HG02981 (cell line): ENCODE measurements around the gene USP11.
A peak's percentile ranks its signal among the peaks of the same experiment; 100 is the strongest.

ENCODE experiments used
- ATAC-seq: cut with Tn5 transposase; IDR thresholded peaks from one replicate; pipeline ENCODE4 v1.9.1; 2021; ENCODE audit warnings: mild to moderate bottlenecking, moderate library complexity; ENCODE audit not compliant: unreplicated experiment

USP11 gene

DNA sequence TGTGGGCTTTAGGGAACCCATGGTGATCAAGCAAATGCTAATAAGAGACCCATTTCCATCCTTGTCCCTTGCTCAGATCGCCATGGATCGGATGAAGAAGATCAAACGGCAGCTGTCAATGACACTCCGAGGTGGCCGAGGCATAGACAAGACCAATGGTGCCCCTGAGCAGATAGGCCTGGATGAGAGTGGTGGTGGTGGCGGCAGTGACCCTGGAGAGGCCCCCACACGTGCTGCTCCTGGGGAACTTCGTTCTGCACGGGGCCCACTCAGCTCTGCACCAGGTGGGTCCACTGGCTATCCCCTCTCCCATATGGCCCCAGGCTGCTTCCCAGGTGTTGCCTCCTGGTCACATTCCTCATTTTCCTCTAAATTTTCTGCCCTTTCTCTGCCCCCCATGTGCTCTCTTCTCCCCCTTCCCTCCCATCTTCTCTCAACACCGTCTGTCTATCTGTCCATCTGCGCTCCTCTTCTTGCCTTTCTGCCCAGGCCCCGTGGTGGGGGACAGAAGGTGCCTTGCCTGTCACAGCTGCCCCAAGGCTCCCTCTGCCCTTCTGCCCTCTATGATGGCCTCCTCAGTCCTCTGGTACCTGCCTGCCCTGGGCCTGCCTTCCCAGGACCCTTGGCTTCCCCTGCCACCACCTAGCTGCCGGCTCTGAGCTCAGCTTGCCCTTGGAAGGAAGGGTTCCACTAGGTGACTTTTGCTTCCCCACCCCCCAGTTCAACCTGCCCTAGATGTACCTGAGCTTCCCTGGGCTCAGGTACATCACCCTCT, 9.1 kb upstream of the USP11 start:
- ATAC-seq, result no peak

DNA sequence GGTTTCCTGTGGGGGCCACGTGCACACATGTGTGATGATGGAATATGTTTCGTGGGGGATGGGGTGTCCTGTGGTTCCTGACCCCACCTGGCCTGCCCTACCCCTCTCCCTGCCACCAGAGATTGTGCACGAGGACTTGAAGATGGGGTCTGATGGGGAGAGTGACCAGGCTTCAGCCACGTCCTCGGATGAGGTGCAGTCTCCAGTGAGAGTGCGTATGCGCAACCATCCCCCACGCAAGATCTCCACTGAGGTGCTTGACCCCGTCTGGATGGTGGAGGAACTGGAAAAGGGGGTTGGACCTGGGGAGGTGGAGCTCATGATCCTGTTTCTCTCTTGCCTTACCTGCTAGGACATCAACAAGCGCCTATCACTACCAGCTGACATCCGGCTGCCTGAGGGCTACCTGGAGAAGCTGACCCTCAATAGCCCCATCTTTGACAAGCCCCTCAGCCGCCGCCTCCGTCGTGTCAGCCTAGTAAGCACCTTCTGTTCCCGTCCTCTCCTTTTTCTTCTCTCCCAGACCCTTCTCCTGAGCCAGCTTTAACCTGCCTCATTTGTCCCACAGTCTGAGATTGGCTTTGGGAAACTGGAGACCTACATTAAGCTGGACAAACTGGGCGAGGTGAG, 8.4 kb upstream of the USP11 start:
- no peak for ATAC-seq

DNA sequence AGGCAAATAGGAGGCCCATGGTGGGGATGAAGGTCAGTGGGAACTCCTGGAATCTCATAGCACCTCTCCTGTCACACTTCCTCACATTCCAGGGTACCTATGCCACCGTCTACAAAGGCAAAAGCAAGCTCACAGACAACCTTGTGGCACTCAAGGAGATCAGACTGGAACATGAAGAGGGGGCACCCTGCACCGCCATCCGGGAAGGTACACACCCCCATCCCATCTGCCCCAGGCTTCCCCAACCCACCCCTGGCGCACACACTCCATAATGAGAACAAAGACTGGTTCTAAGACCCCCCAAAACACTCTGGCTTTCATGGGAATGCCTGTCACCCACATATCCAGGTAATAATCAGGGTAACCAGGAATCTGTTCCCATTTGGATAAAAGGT, 7.9 kb upstream of the USP11 start:
- no peak for ATAC-seq

DNA sequence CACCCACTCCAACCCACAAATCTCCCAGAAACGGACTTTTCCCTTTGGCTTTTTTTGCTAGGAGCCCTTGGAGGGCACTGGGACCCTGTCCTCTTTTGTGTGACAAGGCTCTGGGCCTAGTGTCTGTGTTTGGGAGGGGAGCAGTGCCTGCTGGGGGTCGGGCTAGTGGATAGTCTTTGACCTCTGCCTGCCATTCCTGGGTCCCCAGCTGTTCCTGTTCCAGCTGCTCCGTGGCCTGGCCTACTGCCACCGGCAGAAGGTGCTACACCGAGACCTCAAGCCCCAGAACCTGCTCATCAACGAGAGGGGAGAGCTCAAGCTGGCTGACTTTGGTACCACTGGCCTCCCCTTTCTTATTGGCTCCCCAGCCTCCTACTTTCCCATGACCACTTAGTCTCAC, 6.7 kb upstream of the USP11 start:
- ATAC-seq, result no peak

DNA sequence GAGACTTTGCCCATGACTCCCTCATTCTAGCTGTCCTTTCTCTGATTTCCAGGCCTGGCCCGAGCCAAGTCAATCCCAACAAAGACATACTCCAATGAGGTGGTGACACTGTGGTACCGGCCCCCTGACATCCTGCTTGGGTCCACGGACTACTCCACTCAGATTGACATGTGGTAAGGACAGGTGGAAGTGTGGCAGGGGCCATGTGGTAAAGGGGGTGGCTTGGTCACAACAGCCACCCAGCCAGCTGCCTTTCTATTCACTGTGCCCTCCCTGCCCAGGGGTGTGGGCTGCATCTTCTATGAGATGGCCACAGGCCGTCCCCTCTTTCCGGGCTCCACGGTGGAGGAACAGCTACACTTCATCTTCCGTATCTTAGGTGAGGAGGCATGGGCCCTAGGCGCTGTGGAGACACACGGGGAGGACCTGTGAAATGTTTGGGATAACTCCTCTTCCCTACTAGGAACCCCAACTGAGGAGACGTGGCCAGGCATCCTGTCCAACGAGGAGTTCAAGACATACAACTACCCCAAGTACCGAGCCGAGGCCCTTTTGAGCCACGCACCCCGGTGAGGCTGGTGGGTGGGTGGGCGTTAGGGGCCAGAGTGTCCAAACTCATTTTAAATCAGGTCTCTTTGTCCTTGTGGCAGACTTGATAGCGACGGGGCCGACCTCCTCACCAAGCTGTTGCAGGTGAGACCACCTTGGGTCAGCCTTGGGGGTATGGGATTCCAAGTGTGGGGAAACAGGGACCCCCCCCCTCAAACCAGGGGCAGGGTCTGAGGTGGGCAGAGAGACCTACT, 6.1 kb upstream of the USP11 start:
- ATAC-seq, result no peak

DNA sequence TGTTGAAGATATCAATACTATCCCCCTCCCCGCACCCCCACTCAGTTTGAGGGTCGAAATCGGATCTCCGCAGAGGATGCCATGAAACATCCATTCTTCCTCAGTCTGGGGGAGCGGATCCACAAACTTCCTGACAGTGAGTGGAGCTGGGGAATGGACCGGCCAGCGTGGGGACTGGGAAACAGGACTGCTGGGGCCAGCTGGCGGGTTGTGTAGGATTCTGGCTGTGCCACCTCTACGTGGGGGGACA, 5.5 kb upstream of the USP11 start:
- ATAC-seq, result no peak

DNA sequence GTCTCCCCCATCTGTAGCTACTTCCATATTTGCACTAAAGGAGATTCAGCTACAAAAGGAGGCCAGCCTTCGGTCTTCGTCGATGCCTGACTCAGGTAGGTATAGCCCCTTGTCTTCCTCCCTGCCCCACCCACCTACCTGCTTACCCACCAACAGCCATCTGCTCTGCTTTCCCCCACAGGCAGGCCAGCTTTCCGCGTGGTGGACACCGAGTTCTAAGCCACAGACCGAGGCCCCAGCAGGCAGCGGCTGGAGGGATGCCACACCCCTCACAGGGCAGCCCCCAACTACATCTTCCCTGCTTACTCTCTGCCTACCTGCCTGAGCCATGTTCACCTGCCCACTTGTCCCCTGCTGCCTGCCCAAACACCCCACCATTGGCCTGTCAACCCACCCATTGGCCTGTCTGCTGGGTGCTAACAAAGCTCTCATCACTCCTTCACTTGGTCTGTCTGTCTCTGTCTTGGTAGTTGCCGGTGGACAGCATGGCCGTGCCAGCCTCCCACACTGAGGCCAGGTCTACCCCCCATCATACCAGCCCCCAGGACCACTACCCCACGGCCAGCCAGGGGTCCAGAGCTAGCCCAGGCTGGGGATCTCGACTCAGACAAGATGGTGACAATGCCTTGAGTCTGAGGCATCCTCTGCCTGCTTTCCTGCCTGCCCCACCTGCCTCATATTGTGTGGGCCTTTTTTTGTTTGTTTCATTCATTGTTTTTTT, 4.1 kb upstream of the USP11 start:
- ATAC-seq, result no peak

DNA sequence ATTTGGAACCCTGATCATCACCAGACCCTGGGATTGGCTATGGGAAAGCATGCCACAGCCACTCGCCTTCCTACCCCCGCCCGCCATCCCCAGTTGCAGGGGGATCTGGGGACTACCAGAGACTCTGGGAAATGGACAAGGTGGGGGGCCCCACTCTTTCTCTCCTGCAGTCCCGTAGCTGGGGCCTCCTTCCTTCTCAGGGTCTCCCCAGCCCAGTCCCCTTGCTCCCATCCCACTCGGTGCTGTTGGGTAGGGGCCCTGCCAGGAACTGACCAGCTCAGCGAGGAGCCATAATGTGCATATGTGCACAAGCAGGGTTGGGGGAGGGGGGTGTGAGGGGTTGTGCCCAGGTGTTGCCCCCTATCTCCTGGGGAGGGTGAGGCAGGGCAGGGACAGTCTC, 3.4 kb upstream of the USP11 start:
- no peak for ATAC-seq

DNA sequence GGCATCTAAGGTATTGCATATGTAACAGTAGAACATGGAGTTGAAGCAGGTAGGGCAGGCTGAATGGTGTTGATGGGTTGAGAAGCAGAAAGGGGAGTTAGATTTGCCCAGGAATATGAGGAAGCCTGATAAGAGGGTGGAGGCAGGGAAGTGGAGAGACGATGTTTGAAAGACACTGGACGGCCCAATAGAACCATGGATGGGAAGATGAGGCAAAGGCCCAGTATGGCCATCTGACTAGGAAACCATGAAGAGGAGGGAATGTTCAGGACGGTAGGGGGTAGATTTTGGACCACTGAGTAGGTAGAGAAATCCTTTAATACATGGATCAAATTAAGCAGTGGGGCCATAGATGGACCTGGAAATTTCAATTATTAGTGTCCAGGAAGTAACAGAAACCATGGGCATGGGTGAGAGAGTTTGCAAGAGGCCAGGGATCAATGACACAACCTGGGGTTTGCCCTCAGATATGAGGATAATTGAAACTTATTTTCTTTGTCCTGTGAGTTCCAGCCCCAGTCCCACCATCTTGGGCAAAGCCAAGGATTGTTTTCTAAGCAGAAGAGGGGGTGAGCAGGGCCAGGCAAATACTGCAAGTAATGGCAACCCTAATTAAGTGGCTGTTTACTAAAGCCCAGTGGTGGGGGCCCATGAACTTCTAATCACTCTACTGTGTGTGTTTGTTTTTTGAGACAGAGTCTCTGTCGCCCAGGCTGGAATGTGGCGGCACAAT, 2.5 kb upstream of the USP11 start:
- ATAC-seq, result no peak

DNA sequence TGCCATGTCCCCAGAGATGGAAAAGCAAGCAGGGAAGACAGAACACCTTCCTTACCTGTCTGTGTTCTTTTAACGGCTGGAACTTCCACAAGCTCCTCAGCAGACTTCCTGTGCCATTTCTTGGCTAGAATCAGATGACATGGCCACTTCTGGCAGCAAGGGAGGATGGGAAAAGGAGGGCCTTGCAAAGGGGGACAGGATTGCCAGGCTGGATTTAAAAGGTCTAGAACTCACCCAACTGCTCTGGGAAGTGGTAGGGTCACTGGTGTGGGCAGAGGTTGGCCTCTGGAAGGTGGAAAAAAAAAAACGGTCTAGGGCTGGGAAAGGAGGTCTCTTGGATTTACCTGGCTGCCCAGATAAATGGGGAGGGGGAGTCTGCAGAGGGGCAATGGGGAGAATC, 1.6 kb upstream of the USP11 start:
- ATAC-seq, result no peak

DNA sequence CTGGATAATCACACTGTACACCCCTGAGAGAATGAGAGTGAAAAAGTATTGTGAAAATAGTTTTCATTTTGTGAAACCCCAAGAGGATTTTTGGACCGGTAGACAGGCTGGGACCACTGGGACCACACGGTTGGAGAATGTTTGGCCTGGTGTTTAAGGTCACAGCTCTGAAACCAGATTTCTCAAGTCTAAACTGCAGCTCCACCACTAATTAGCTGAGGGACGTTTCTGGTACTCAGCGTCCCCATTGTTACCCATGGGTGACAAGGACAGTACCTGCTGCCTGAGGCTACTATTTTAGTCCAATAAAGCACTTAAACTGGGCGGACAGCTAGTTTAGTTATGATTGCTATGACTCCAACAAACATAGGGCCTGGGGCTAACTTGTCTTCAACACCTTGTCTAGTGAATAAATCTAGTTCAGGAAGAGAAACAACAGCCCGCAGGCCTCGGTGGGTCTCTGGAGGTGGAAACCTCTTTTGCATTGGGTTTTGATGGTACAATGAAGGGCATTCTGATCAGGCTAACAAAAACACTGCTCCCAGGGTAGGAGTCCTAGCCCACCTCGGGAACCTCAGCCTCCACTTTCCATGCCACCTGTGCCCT, 509 bp upstream of the USP11 start:
- ATAC-seq, result no peak

DNA sequence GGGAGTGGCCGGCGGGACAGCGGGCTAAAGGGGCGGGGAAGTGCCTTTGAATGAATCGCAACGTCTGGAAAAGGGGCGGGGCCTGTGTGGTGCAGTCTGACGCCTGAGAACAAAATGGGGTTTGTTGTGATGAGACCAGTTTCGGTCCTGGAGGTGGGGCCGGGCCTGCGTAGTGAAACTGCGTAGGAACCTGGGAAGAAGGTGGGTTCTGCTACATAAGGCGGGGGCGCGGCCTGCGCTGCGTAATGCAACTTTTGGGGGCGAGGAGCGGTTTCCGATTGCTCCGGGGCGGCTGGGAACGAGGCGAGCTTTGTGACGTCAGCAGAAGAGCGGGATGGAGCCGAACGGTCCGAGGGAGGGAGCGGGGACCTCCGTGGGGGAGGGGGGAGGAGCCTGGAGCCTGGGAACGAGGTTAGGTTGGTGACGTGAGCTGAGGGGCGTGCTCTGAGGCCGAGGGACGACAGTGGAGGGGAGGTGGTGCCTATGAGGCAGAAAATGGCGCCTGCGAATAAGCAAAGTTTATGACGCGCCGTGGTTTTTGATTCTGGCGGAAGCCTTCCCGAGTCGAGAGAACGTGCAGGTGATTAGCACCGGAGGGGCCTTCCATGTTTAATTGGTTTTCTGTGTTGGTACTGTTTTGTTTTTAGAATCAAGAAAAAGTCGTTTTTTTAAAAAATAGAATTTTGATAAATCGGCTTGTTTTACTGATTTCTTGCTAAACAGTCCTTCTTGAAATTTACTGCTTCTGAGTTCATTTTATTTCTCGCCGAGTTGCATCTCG, 714 bp downstream of the USP11 start:
- ATAC-seq, result peak; percentile 80

DNA sequence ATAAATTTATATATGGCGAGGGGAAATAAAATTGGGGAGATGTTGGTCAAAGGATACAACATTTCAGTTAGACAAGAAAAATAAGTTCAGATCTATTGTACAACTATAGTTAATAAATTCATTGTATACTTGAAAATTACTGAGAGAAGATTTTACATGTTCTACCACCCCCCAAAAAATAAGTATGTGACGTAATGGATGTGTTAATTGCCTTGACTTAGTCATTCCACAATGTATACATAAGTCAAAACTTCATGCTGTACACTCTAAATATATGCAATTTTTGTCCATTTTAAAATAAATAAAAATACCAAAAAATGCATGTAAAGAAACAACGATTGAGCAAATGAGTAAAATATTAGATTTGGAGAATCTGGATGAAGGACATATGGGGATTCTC, 1.8 kb downstream of the USP11 start:
- no peak for ATAC-seq

DNA sequence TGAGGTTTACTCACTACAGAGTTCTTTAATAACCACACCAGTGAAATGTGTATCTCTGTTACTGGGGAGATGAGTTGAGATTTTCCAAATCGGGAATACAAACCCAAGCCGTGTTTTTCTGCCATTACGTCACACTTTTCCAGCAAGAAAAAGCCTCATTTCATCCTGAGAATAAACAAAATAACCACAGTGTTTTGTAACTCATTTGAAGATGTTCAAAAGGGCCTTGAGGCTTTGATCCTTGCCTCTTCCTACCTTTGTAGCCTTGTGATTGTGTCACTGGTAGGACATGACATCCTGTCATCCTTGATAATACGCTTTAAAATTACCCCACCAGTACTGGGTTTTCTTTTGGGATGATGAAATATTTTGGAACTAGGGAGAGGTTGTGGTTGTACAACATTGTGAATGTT, 2.9 kb downstream of the USP11 start:
- ATAC-seq, result no peak

DNA sequence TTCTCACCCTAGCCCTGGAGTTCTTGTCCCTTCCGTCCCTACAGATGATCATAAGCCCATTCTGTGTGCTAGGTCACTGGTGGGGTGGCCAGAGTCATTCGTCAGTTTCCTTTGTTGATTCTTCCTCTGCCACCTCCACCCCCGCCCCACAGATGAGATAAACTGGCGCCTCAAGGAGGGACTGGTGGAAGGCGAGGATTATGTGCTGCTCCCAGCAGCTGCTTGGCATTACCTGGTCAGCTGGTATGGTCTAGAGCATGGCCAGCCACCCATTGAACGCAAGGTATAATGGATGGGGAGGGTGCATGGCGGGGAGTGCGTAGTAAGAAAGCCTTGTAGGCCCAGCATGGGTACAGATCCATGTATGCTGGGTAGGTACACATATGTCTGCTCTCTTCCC, 6.4 kb downstream of the USP11 start:
- no peak for ATAC-seq

DNA sequence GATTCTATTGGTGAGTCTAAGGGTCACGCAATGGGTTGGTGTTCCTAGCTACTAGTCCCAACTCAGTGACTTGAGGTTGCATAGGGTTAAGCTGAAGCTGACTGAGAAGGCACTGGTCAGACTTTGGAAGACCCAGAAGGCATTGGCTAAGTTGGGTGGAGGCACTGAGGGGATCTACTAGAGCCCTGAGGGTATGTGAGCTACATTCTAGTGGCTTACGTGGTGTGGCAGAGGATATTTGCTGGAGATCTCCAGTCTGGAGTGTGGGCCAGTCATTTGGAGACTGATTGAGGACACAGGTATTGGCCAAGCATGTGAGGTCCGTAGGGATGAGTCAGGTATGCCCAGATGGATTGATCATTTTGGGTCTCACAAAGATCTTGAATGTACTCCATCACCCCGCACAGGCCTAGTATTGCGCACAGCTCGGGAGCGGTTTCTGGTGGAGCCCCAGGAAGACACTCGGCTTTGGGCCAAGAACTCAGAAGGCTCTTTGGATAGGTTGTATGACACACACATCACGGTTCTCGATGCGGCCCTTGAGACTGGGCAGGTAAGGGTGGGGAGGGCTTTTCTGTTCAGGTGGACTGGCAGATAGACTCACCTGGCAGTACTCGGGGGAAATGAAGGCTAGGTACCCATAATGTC, 7.2 kb downstream of the USP11 start:
- no peak for ATAC-seq

DNA sequence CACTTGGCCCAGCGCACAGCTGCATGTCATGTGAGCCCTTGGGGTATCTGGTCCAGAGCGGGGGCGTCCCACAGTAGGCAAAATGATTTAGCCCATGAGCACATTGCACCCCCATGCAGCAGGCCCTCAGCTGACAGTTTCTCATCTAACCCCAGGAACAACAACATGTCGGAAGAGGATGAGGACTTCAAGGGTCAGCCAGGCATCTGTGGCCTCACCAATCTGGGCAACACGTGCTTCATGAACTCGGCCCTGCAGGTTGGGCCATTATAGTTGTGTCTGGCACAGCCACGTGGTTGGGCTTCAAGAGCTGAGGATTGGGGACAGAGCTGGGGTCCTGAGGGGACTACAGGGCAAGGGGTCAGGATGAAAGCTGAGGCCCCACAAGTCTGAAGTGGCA, 7.8 kb downstream of the USP11 start:
- no peak for ATAC-seq

DNA sequence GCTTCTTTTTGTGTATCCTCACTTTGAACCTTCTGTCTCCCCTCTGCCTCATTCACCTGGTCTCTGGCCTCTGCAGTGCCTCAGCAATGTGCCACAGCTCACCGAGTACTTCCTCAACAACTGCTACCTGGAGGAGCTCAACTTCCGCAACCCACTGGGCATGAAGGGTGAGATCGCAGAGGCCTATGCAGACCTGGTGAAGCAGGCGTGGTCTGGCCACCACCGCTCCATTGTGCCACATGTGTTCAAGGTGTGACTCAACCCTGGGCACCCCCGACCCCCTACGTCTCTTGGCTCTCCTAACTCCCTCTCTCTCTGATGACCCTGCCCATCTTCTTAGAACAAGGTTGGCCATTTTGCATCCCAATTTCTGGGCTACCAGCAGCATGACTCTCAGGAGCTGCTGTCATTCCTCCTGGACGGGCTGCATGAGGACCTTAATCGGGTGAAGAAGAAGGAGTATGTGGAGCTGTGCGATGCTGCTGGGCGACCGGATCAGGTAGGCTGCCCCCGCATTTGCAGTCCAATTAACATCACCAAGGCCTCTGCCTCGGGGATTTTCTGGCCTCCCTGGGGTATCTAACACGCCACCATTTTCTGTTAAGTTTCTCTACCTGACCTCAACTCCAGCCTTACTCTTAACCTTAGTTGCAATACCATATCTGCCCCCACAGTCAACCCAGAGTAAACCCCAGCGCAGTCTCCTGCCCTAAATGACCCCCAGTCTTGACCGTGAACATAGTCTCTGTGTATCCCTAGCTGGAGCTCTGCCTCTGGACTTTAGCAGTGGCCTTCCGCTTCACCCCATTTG, 8.6 kb downstream of the USP11 start:
- no peak for ATAC-seq
